RCC 7860 (cell line): ENCODE measurements around the gene UBASH3B.

ENCODE experiments used
- DNase-seq: peaks from one replicate; pipeline ENCODE4 v3.0.0-alpha.2; 2015; ENCODE audit warnings: low spot score
- FAIRE-seq: peaks from 2 replicates; lab custom pipeline; 2012; peaks lifted over from hg19 to GRCh38; lab: Jason Lieb, UNC

Gene UBASH3B

GRCh38 chr11:122646549-122647340 is 8.8 kb upstream of the UBASH3B start:
- FAIRE-seq (peak; percentile 74), DNase-seq (peak; percentile 69)

GRCh38 chr11:122647736-122648275 is 7.7 kb upstream of the UBASH3B start:
- DNase-seq (no peak), FAIRE-seq (no peak)

- DNase-seq (no peak), FAIRE-seq (no peak)
Measured at GRCh38 chr11:122649116-122649515, 6.4 kb upstream of the UBASH3B start.

GRCh38 chr11:122650619-122651018 is 4.9 kb upstream of the UBASH3B start:
- FAIRE-seq = no peak

GRCh38 chr11:122652495-122652894 is 3.0 kb upstream of the UBASH3B start:
- DNase-seq (no peak), FAIRE-seq (no peak)

More at GRCh38 chr11:122650619-122651018, 4.9 kb upstream of the UBASH3B start:
- DNase-seq = no peak

- FAIRE-seq = no peak
- DNase-seq = no peak
Measured at GRCh38 chr11:122653916-122654585, 1.5 kb upstream of the UBASH3B start.

GRCh38 chr11:122656073-122656630 is 630 bp downstream of the UBASH3B start:
- FAIRE-seq (no peak), DNase-seq (peak; percentile 5)

GRCh38 chr11:122656631-122657101 is 1.1 kb downstream of the UBASH3B start:
- FAIRE-seq = no peak
- DNase-seq = peak; percentile 32

- FAIRE-seq (no peak), DNase-seq (no peak)
Measured at GRCh38 chr11:122659676-122660554, 4.4 kb downstream of the UBASH3B start.

GRCh38 chr11:122661182-122661945 is 5.8 kb downstream of the UBASH3B start:
- FAIRE-seq (no peak), DNase-seq (no peak)

GRCh38 chr11:122663056-122663740 is 7.7 kb downstream of the UBASH3B start:
- FAIRE-seq (no peak), DNase-seq (no peak)

- DNase-seq (no peak), FAIRE-seq (no peak)
Measured at GRCh38 chr11:122663764-122664163, 8.2 kb downstream of the UBASH3B start.

- FAIRE-seq (no peak), DNase-seq (peak; percentile 15)
Measured at GRCh38 chr11:122664188-122664587, 8.7 kb downstream of the UBASH3B start.

- DNase-seq = no peak
- FAIRE-seq = no peak
Measured at GRCh38 chr11:122665861-122666260, 10.3 kb downstream of the UBASH3B start.

GRCh38 chr11:122666743-122667142 is 11.2 kb downstream of the UBASH3B start:
- FAIRE-seq = no peak

GRCh38 chr11:122668562-122669090 is 13.1 kb downstream of the UBASH3B start:
- DNase-seq = peak; percentile 52
- peak; percentile 63 for FAIRE-seq

More at GRCh38 chr11:122666743-122667142, 11.2 kb downstream of the UBASH3B start:
- DNase-seq = no peak

- FAIRE-seq = no peak
- DNase-seq = no peak
Measured at GRCh38 chr11:122670131-122670530, 14.6 kb downstream of the UBASH3B start.

GRCh38 chr11:122671400-122671891 is 15.9 kb downstream of the UBASH3B start:
- DNase-seq (no peak), FAIRE-seq (no peak)

- no peak for FAIRE-seq
Measured at GRCh38 chr11:122672892-122673291, 17.4 kb downstream of the UBASH3B start.

More at GRCh38 chr11:122672892-122673291, 17.4 kb downstream of the UBASH3B start:
- DNase-seq = no peak
